ENCODE results near the gene SNRNP25.

- TF ChIP-seq EZH2 (IDR thresholded peaks at IDR 0.05; ENCODE audit: insufficient read depth, poor library complexity, severe bottlenecking), result no peak
- no peak for TF ChIP-seq EZH2phosphoT487 (IDR thresholded peaks at IDR 0.05; ENCODE audit: insufficient read depth, low read depth)
Measured at GRCh38 chr16:62283-62967, 8.8 kb downstream of the SNRNP25 start.
